HFF-Myc (cell line): Measurements from ENCODE around the gene NBAS.
A peak's percentile ranks its signal among the peaks of the same experiment; 100 is the strongest.

ENCODE experiments used
- DNase-seq: peaks from one replicate; pipeline ENCODE4 v3.0.0-alpha.2; 2011; ENCODE audit warnings: low read depth; ENCODE audit errors: extremely low read depth
- H3K4me3 ChIP-seq: replicated peaks from 2 replicates; pipeline ENCODE4 v1.5.1; 2011; ENCODE audit warnings: low read depth, mild to moderate bottlenecking, control low read depth, low read length
- CTCF ChIP-seq: IDR thresholded peaks from 2 replicates; pipeline ENCODE4 v1.5.1; 2012; ENCODE audit warnings: mild to moderate bottlenecking, low read depth, low read length, control low read depth; ENCODE audit errors: missing control alignments

Gene NBAS

GRCh38 chr2:15271276-15271675 lies 289.9 kb downstream of the NBAS start:
- H3K4me3 ChIP-seq, result no peak overlapping the region
- no peak for TF ChIP-seq CTCF
- peak; percentile 9 for DNase-seq

- H3K4me3 ChIP-seq, result no peak overlapping the region
- no peak for DNase-seq
- no peak for TF ChIP-seq CTCF
Observed at GRCh38 chr2:15269043-15269442, 292.1 kb downstream of the NBAS start.

- no peak for DNase-seq
- H3K4me3 ChIP-seq, result no peak overlapping the region
- TF ChIP-seq CTCF, result no peak
Observed at GRCh38 chr2:15265889-15266288, 295.2 kb downstream of the NBAS start.

- H3K4me3 ChIP-seq, result no peak overlapping the region
- no peak for DNase-seq
- TF ChIP-seq CTCF, result no peak
Observed at GRCh38 chr2:15263976-15264685, 297.0 kb downstream of the NBAS start.

- H3K4me3 ChIP-seq, result no peak overlapping the region
- no peak for TF ChIP-seq CTCF
- no peak for DNase-seq
Observed at GRCh38 chr2:15262792-15263191, 298.3 kb downstream of the NBAS start.

GRCh38 chr2:15260835-15261234 lies 300.3 kb downstream of the NBAS start:
- no peak for DNase-seq
- TF ChIP-seq CTCF, result no peak
- no peak overlapping the region for H3K4me3 ChIP-seq

GRCh38 chr2:15260196-15260595 lies 300.9 kb downstream of the NBAS start:
- no peak for TF ChIP-seq CTCF
- H3K4me3 ChIP-seq, result no peak overlapping the region
- DNase-seq, result no peak
